Subcutaneous adipose tissue (tissue), 4 donors: ENCODE measurements around the gene C12orf50. TPM values are rescaled to one million over a fixed set of nuclear protein-coding genes. Genes with fewer than 3 reads are reported as not detected.

ENCODE experiments used
- CTCF ChIP-seq: fragments of 450-650 bp; IDR thresholded peaks from one replicate; pipeline ENCODE4 v1.5.1; 2016; ENCODE audit warnings: low read depth, mild to moderate bottlenecking, control low read depth, antibody characterized with exemption, moderate library complexity
- total RNA-seq, 4 donors: library from RNA; depleted of rRNA; stranded (reverse); fragments of >200 nt; gene quantifications; one replicate each; pipeline ENCODE4 v1.1.0, GENCODE V29; 2016

The C12orf50 gene, protein sequence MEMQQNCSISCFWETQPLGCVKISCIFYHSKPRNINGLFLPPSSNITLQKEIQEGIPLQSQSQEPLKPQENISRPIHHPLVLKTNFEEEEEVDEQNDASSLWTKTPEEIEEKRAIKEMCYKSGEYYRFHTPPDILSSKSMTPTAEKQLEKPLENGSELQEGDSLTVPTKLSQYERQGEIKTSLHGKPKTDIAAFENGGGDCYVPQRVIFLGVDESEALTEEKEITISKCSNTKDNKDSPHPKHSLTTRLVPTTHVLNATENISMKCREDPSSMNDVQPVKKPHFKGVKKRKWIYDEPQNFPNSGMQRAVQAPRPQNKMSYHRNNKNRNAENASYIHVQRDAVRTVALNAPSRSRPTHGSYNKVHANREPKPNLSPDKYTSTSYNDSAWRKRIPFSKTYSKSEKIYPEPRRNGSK
- total RNA-seq: not detected

DNA sequence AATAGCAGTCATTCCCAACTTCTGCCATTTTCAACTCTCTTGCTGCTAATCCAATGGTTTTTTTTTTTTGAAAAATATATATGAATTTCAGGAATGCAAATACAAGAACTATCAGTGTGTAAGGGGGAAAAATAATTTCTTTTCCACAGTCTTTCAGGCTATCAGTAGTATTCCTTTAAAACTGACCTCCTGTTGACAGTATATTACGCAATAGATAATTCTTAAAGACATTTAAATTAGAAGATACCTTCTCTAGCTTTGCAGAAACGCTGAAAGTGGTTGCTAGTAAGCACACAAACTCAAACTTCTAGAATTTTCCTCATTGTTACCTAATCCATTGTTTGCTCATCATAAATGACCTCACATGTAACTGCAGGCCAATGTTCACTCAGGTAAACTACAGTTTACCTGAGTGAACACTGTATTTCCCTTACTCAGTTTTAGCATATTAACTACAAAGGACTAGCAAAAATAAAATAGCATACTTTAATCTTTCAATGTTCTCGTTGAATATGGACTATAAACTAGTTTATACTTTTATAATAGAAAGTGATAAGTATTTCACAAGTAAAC lies at the start of gene C12orf50:
Gene C12orf50, minus strand, starts transcription at position 309 of the 573 bp plus-strand sequence. CDS start 2,439 bp downstream, outside the sequence.
- no peak for TF ChIP-seq CTCF

- no peak for TF ChIP-seq CTCF
Observed at GRCh38 chr12:88067301-88067700, 38.1 kb upstream of the C12orf50 start.

DNA sequence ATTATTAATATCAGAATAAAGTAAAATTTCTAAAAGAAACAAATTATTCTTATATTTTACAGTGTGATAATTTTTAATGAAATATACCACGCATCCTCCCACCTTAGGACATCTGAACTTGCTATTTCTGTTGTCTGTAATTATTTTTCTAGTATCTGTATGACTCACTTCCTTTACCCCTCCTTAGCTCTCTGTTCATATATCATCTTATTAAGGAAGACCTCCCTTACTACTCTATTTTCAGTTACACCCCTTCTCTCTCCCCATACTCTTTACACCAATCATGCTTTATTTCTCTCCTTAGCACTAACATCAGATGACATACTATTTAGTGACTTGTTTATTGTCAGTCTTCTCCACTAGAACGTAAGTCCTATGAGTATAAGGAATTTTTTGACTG lies 34.2 kb upstream of the C12orf50 start:
- no peak for TF ChIP-seq CTCF

GRCh38 chr12:88062474-88062873 lies 33.3 kb upstream of the C12orf50 start:
- no peak for TF ChIP-seq CTCF

- no peak for TF ChIP-seq CTCF
Observed at GRCh38 chr12:88058719-88059077, 29.5 kb upstream of the C12orf50 start.

DNA sequence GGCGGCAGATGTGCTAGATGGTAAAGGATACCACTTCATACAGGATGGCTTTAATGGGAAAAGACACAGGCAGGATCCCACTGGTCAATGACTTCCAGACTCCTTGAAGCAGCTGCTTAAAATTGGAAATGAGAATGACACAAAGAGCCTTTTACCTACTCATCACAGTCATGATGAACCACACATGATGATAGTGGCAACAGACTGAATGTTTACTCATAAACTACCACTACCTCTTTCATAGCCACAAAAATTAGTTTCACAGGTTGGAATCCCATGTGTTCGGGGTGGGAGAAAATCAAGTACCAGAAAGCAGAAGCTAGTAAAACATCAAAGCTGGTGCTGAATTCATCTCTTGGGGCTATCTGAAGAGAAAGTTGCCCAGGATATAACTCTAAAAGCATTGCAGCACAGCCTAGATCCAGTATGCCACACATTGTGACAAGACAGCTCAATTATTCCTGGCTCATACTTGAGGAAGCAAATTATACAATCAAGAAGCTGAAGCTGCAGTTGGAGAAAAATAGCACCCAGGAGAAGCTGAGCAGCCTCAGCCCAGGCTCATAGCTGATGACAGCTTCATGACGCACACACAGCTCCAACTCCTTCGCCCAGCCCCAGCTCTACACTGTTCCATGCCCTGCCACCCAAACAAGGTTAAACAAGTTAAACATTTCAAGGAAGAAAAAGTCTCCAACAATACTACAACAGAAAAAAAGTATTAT lies 29.0 kb upstream of the C12orf50 start:
- no peak for TF ChIP-seq CTCF

DNA sequence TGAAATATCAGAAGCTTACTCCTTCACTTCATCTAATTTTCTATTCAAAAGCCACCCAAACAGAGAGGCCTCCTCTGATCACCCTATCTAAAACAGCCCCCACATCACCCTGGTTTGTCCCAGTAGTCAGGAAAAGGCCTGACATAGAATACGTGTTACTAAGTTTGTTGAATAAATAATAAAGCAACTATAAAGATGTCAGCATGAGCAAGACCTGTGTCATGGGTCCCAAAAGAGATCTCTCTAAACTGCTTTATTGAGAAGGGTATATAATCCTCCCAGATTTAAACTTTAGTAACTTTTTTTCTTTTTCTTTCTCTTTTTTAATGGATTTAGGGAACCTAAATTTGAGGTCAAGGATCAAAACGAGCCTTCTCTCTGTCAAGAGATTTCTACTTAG lies 27.4 kb upstream of the C12orf50 start:
- TF ChIP-seq CTCF: no peak
